Measurements from ENCODE around the gene C3.
A peak's percentile ranks its signal among the peaks of the same experiment; 100 is the strongest.

Gene C3

DNA sequence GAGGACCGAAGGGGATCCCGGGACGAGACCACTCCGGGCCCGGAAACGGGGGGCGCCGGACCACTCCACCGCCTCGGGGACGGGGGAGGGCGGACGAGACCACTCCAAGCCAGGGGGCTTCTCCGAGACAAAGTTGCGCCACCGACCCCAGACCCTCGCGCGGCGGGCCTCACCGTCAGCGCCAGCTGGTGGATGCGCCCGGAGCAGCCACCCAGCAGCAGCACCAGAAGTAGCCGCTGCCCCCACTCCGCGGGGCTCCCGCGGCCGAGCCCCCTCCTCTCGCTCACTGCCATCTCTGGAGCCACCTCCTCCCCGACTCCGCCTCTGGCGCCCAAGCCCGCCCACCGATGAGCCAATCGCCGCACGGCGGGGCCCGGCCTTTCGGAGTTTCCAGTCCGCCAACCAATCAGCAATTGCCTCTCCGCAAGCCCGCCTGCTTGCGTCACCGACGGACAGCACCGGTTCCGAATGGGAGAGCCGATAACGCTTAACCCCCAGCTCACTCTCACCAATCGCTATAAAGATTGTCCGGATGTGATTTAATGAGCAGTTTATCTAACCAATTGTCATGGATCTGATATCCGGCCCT lies 16.9 kb upstream of the C3 start, which contains the start of gene GPR108:
Gene GPR108, minus strand, starts transcription at position 297 of the 589 bp plus-strand sequence. Its CDS starts 4 bp downstream, at position 293.
- peak; percentile 100 for DNase-seq (ENCODE audit: low read depth)
- peak within 1 kb of the TSS; percentile 64 for H3K4me3 ChIP-seq (ENCODE audit: low read length)
- TF ChIP-seq, protein P1, sequence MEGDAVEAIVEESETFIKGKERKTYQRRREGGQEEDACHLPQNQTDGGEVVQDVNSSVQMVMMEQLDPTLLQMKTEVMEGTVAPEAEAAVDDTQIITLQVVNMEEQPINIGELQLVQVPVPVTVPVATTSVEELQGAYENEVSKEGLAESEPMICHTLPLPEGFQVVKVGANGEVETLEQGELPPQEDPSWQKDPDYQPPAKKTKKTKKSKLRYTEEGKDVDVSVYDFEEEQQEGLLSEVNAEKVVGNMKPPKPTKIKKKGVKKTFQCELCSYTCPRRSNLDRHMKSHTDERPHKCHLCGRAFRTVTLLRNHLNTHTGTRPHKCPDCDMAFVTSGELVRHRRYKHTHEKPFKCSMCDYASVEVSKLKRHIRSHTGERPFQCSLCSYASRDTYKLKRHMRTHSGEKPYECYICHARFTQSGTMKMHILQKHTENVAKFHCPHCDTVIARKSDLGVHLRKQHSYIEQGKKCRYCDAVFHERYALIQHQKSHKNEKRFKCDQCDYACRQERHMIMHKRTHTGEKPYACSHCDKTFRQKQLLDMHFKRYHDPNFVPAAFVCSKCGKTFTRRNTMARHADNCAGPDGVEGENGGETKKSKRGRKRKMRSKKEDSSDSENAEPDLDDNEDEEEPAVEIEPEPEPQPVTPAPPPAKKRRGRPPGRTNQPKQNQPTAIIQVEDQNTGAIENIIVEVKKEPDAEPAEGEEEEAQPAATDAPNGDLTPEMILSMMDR (conservative IDR thresholded peaks at IDR 0.05; ENCODE audit: low read length): no peak

DNA sequence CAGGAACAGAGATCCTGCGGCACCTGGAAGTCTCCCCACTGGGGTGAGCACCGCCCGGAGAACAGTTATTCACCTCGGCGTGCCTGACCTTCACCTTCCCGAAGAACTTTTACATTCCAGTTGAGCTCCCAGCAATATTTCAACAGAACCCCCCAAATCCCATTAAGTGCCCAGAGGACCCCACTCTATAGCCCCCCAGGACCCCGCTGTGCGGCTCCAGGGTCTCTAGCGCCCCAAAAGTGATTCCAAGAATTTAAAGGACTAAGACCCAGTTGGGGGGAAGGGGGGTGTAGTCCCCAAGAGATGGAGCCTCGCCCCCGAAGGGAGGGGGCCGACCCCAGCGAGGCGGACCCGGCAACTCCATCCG lies 16.4 kb upstream of the C3 start:
- DNase-seq (ENCODE audit: low read depth): no peak
- TF ChIP-seq, protein P1 (conservative IDR thresholded peaks at IDR 0.05; ENCODE audit: low read length): no peak
- H3K4me3 ChIP-seq (ENCODE audit: low read length): peak overlapping the region; percentile 64

DNA sequence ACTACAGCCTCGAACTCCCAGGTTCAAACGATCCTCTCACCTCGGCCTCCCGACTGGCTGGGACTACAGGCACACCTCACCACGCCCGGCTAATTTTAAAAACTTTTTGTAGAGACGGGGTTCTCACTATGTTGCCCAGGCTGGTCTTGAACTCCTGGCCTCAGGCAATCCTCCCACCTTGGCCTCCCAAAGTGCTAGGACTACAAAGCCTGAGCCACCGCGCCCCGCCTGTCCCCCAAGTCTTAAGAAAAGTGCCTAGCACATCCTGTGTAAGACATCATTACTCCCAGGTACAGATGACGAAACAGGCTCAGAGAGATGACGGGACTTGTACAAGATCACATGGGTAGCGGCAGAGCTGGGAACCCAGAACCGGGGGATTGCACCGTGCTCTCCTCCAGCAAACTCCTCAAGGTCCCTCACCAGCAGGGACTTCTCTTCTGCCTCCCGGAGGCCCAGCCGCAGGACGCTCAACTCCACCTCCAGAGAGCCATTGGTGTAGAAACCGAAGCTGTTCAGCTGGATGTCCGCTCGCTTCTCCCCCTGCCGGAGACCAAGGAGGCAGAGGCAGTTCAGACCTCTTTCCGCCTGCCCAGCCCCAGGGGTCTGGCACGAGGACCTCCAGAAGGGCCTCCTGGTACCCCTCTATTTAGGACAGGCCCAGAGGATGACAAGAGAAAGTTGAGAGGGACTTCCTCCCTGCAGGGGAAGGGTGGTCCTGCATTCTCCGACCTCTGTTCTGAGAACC lies 15.9 kb upstream of the C3 start:
- TF ChIP-seq, protein P1 (conservative IDR thresholded peaks at IDR 0.05; ENCODE audit: low read length): peak; percentile 77
- H3K4me3 ChIP-seq (ENCODE audit: low read length): peak overlapping the region; percentile 64
- DNase-seq (ENCODE audit: low read depth): peak; percentile 86

- no peak for DNase-seq (ENCODE audit: low read depth)
- no peak overlapping the region for H3K4me3 ChIP-seq (ENCODE audit: low read length)
- TF ChIP-seq, protein P1 (conservative IDR thresholded peaks at IDR 0.05; ENCODE audit: low read length): no peak
These were observed 14.9 kb upstream of the C3 start for GRCh38 chr19:6735181-6735911.

DNA sequence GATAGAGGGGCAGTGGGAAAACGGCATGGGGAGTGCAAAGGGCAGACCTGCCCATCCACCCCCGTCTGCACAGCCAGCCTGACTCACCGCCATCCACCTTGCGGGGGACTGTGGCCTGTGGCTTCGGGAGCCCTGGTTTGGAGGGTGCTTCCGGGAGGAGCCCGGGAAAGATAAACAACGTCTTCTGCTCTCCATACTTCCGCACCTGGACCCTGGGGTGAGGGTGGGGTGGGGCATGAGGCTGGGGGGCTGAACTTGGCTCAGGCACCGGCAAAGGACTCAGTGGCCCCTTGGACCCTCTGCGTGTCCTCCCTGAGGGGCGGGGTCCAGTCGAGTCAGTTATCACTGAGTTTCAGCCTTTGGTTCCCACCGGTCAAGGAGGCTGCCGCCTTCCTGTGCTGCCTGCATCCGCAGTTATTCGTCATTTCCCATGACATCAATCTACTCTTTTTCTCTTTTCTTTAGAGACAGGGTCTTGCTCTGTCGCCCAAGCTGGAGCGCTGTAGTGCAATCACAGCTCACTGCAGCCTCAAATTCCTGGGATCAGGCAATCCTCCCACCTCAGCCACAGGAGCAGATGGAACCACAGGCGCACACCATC lies 13.7 kb upstream of the C3 start:
- TF ChIP-seq, protein P1 (conservative IDR thresholded peaks at IDR 0.05; ENCODE audit: low read length): no peak
- no peak for DNase-seq (ENCODE audit: low read depth)

DNA sequence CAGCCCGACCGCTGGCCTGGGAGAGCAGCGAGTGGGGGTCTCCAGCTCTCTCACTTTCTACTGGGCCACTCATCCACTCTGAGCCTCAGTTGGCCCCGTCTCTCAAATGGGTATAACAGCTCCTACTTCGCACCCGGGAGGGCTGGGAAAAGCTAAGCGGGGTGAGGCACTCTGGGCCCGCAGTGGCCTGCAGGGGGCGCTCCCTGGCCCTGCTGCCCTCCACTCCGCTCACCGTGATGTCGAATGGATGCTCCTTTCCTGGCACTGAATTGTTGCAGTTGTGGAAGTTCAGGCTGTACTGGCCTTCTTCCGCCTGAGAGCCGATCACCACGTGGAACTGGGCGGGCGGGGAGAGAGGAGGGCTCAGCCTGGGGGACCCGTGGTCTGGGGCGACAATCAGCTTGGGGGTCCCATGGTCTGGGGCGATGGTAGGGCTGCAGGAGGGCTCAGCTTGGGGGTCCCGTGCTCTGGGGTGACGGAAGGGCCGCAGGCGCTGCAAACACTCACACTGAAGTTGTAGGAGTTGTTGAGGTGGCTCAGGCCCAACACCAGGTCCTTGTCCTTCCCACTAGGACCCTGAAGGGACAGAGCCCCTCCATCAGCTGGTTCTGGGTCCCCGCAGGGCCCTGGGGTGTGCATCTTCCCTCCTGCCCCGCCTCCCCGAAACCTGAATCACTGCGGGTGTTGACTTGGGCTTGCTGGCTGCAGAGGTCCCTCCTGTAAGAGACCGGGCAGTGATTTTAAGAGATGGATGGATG lies 13.1 kb upstream of the C3 start:
- H3K4me3 ChIP-seq (ENCODE audit: low read length): no peak overlapping the region
- TF ChIP-seq, protein P1 (conservative IDR thresholded peaks at IDR 0.05; ENCODE audit: low read length): peak; percentile 22
- no peak for DNase-seq (ENCODE audit: low read depth)

More for the DNA sequence above, 13.7 kb upstream of the C3 start:
- no peak overlapping the region for H3K4me3 ChIP-seq (ENCODE audit: low read length)
